ENCODE data around the gene MED15.
"Not testable (repeated sequence)": the region's sequence is repeated elsewhere in the genome, so short reads cannot be mapped to it uniquely, and the experiment has no call there.

The MED15 gene

DNA sequence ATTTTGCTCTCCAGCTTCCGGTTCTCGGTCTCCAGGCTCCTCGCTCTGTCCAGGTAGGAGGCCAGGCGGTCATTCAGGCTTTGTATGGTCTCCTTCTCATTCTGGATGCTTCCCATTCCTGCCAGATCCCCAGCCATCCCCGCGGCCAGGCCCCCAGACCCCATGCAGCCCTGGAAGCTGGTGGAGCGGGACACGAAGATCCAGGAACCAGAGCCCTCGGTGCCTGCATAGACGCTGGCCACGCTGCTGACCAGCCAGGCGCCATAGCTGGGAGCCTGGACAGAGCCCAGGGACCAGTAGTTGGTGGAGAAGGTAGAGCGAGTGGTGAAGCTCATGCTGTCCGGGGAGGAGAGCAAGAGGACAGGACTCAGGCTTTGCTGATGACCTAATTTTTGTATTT is 23.6 kb upstream of the MED15 start:
- DNase-seq = no peak

DNA sequence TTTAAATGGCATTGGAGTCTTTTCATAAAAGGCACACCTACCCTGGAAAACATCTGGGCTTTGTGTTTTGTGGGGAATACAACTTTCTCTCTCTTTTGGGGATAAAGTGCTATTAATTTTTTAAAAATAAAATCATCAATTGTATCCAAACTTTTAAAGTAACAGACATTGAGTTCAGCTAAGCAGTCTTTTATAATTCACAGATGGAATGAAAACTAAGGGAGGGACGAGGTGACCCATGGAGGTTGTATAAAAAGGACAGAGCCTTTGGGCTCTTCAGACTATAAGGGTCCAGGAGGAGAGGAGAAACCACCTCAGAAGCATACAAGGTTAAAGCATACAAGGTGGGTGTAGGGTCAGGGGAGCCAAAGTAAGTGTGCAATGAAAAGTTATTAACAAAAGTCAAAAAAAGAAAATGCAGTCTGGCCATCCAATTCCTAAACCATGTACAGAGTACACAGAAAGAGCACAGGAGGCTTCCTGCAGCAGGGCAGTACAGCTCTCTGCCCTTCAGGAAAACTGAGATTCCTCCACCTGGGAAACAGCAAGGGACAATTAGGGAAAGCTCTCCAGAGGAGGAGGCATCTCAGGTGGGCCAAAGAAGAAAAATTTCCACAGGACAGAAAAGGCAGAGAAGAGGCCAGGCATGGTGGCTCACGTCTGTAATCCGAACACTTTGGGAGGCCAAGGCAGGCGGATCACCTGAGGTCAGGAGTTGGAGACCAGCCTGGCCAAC is 22.3 kb upstream of the MED15 start:
- no peak for DNase-seq

DNA sequence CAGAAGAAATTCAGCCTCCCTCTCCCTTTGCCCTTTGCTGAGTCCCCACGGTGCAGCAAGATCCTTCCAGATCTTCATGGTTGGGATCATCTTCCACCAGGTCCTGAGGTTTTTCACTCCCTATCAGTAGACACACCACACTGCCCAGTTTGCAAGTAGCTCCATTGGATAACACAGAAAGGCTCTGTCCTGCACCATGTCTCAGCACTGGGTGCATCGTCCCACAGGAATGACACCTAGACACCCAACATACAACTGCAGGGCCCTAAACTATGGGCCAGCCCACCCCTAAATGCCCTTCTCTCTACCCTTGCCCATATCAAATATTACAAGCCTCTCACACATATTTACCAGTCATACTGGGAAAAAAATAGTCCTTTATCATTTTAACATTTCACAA is 21.2 kb upstream of the MED15 start:
- no peak for DNase-seq

DNA sequence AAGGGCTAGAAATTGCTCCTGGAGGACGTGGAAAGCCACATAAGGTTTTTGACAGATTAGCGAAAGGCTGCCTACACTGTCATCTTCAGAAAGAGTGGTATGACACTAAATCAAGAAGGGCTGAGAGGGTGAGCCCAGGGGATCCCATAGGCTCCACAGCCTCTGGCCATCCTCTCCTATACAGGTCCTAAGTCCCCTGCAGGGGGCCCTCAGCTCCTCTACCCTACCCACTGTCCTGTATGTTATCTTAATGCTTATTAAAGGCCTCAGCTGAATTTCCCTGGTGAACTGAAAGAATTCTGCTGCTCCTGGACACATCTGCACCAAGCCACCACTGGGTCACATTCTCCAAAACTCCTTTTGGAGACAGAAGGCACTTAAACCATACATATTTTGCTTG is 19.7 kb upstream of the MED15 start:
- no peak for DNase-seq

DNA sequence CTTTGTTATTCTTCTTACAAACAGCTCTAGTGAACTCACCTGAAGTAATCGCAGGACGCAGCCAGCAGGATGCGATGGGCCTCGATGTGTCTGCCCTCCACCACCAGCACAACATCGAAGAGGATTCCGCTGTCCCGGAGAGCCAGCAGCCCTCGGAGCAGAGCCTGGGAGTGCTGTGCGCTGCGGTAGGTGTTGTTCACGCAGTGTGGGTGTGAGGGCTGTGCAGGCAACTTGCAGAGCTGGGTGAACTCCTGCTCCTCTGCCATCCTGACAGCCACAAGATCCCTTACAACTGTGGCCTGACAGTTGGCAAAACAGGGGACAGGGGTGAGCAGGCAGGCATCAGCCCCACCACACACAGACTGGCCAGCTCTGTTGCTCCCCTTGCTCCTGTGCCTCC is 18.5 kb upstream of the MED15 start:
- DNase-seq = no peak

DNA sequence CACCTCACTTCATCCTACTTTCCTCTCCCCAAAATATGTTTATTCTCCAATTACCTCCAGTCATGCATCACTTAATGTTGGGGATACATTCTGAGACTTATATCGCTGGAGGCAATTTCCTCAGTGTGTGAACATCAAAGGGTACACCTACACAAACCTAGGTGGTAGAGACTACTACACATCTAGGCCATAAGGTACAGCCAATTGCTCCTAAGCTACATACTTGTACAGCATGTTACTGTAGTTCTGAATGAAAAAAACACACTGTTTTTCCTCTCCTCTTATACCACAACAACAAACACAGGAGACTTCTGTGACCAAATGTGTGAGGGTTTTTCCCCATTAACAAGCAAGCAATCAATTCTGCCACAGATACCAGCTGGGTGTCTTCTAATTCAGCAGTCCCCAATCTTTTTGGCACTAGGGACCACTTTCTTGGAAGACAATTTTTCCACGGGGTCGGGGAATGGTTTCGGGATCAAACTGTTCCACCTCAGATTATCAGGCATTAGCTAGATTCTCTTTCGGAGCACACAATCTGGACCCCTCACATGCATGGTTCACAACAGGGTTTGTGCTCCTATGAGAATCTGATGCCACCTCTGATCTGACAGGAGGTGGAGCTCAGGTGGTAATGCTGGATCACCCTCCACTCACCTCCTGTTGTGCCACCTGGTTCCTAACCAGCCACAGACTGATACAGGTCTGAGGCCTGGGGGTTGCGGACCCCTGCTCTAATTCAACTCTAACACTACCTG is 17.0 kb upstream of the MED15 start:
- no peak for DNase-seq

DNA sequence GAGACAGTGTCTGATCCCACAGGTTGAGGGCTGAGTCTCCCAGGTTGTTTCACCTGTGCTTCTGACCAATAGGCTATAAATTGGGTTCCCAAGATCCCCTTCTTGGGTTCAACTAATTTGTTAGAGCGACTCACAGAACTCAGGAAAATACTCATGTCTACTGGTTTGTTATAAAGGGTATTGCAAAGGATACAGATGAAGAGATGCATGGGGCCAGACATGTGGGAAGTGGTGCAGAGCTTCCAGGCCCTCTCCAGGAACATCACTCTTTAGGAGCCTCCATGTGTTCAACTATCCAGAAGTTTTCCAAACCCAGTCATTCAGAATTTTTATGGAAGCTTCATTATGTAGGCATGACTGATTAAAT is 16.5 kb upstream of the MED15 start:
- DNase-seq = no peak

DNA sequence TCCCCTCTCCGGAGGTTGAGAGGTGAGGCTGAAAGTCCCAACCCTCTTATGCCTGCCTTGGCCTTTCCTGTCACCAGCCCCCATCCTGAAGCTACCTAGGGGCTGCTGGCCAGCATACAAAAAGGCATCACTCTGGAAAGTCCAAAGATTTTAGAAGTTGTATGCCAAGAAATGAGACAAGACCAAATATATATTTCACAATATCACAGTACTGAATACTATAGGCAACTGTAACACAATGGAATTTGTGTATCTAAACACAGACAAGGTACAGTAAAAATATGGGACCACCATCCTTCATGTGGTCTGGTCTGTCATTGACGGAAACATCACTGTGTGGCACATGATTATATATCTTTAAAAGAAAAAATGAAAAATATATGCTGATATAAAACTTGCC is 16.1 kb upstream of the MED15 start:
- no peak for DNase-seq

DNA sequence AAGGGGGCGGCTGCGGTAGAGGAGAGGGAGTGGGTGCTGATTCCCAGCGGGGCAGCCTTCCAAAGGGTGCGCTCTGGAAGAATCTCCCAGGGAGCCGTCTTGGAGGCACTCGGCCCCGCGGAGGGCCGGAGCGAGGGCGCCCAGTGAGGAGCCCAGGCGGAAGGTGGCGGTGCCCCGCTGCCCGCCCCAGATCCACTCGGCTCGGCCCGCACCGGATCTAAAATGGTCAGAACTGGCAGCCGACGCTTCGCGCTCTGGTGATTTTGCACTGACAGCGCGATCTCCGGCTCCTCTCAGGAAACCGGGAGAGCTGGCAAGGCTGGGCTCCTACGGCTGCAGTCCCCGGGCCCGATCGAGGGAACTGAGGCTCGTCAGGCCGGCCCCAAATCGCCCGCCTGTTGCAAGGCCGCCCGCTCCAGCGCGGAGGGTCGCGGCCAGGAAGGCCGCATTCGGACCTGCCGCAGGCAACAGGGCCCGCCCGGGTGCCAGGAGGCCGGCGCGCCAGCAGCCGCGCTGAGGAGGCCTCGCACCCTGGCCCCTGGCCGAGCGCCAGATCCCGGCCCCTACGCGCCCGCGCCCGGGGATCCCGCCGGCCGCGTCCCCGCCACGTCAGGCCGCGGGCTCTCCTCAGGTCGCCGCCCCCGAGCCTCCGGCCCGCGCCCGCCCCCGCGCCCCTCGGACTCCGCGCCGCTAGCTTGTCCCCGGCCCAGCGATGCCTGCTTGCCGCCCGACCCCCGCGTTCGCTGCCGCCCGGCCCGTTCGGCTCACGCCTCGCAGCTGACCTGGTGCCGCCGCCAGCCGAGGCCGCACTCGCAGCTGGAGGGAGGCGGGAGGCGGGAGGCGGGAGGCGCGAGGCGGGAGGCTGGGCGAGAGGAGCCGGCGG is 12.2 kb upstream of the MED15 start, which contains the start of gene KLHL22:
Gene KLHL22 (minus strand): TSS at position 818 of the 883 bp plus-strand sequence. CDS start 6,584 bp downstream, outside the sequence.
- peak; percentile 36 for DNase-seq

DNA sequence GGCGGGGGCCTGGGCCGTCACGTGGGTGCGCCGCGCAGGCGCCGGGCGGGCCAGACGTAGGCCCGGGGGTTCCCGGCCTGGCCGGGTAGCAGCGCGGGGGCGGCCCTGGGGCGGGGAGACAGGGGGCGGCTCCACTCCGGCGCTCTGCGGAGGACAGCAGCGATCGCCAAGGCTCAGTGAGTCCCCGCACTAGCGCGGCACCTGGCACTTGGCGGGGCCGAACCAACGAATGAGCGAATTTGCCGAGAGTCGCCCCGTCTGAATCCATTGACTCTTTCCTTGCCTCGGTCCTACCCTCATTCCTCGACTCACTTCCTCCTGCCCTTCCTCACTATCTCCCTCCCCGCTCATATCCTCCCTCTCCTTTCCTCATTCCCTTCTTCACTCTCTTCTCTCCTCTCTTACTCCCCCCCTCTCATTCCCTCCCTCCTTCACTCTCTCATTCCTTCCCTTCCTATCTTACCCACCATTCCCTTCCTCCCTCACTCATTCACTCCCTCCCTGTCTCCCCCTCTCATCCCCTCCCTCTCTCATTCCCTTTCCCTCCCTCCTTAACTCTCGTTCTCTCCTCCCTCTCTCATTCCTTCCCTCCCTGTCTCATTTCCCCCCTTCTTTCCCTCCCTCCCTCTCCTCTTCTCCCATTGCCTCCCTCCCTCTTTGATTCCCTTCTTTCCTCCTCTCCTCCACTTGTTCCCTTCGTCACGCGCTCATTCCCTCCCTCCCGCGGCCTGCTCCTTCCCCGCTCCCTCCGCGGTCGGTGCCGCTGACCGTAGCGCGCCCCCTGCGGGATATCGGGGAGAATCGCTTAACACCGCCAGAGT is 11.3 kb upstream of the MED15 start:
- peak; percentile 89 for DNase-seq

DNA sequence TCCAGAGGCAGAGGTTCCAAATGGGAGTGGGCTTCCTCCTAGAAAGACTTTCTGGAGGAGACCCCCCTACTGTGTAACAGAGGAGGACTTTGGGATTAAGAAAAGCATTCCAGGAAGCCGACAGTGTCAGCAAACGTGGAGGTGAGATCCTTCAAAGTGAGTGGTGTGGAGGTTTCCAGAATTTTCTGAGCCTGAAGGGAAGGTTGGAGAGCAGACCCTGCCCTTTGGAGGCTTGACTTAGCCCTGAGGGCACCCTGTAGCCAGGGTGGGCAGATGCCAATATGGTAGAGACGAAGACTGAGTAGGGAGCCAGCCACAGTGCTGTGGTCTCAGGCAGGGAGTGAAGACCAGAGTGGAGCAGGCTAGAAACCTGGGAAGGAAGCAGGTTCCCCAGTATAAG is 10.0 kb upstream of the MED15 start:
- no peak for DNase-seq

DNA sequence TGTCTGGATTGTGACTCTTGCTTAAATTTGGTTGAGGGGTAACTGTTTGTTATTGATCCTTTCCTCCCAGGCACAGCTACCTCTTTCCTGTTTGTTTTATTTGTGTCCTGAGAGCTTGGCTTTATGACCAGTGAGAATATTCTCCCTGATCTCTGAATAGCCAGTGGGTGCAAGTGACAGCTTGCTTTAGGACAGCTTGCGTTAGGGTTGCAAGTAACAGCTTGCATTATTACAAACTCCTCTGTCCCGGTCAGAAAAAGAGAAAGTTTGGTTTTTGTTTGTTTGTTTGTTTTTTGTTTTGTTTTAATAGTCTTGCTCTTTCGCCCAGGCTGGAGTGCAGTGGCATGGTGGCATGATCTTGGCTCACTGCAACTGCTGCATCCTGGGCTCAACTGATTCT is 8.5 kb upstream of the MED15 start:
- no peak for DNase-seq

DNA sequence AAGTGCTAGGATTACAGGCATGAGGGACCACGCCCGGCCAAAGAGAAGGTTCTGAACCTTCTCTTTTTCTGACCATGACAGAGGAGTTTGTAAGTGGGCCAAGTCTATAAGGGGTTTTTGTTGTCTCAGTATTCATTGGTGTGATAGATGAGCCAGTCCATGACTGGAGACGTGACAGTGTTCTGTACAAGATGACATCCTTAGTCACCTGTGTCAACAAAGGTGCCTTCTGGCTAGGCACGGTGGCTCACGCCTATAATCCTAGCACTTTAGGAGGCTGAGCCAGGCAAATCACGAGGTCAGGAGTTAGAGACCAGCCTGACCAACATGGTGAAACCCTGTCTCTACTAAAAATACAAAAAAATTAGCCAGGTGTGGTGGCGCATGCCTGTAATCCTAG is 7.6 kb upstream of the MED15 start:
- DNase-seq = no peak

DNA sequence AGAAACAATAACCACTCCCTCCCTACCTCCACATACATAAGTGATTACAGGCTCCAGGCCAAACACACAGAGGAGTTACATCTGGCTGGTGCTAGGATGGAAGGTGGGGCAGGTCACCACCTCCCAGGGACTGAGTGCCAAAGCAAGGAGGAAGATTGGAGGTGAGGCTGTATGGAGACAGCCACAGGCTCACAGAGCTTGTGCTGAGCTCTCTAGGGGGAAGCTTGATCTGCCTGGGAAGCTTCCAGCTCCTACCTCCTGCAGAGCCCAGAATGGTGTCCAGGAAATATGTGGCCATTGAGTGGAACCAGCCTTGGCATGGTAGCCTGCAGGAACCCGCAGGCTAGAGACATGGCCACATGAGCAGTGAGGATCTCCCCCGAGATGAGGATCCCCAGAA is 3.6 kb upstream of the MED15 start:
- no peak for DNase-seq

DNA sequence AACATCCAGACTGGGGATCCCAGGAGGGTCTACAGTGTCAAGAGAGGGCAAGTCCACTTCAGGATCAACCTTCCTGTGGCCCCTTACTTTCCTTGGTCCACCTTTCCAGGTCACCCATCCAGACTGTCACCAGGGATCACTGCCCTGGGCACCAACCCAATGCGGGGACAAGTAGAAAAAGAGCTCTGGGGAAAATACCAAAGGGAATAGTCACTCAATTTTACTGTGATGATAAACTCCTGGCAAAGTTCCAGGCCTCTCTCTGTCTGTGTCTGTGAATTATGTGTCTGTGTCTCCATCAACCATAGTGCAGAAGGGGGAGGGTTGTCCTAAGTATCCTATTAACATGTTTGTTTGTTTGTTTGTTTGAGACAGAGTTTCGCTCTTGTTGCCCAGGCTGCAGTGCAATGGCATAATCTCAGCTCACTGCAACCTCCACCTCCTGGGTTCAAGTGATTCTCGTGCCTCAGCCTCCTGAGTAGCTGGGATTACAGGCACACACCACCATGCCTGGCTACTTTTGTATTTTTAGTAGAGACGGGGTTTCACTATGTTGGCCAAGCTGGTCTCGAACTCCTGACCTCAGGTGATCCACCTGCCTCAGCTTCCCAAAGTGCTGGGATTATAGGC is 3.0 kb upstream of the MED15 start:
- not testable (repeated sequence) for DNase-seq

DNA sequence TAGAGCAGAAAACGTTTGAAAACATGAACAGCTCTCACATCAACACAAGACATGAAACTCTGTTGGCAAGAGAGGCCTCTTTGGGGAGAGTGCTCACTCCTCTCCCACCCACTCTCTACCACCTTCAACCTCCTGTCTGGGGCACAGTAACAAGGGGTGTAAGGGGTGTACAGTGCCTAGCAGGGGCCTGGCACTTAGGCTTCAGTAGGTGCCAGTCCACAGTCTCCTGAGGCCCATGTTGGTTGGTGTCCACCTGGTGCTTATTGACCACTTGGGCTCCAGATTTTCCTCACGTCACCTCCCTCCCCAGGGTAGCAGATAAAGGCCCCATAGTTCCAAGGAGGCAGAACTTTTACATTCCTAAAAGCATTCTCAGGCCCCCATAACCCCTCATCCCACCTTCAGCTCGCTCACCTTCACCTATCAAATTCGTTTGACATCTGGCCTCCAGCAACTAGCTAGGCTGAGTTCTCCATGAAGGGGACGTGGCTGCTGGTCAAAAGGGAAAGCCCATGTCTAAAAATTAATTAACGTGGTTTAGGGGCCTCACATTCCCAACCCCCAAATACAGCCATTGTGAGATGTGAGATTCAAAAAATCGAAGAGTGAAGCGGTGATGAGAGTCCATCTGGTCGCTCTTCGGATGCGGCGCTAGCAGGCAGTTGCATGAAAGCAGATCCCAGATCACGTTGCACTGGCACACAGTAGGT is 712 bp upstream of the MED15 start:
- DNase-seq = no peak

DNA sequence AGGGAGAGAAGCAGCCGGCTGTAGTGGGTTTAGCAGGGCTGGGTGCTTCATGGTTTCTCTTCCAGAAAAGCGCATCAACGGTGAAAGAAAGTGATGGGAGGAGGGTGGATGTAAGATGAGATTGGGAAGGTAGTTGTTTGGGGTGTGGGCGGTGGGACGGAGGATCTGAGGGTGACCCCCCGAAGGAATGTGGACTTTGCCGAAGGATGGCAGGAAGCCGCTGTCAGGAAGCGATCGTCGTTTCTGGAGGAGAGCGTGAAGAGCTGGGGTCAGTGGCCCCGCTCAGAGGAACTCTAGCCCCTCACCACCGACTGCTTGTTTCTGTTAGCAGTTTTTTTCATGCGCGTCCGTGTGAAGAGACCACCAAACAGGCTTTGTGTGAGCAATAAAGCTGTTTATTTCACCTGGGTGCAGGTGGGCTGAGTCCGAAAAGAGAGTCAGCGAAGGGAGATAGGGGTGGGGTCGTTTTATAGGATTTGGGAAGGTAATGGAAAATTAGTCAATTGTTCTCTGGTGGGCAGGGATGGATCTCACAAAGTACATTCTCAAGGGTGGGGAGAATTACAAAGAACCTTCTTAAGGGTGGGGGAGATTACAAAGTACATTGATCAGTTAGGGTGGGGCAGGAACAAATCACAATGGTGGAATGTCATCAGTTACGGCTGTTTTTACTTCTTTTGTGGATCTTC is 801 bp downstream of the MED15 start:
- not testable (repeated sequence) for DNase-seq

DNA sequence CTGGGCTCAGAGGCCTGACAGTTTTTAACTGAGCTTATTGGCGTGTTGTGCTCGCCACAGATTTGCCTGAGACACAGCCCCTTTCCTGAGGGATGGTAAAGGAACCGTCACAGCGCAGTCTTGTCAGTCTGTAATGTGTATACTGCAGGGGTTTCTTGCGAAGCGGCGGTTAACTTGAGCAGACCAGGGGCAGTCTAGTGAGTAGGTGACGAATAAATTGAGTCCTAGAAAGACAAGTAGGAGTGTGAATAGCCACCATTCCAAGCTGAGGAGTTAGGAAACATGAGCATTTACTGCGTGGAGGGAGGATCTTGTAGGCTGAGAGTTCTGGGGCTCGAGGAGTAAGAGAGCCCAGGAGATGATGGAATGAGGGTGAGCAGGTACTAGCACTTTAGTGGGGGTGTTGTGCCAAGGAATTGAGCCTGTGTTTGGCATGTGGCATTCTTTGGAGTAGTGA is 1.4 kb downstream of the MED15 start:
- DNase-seq = no peak

DNA sequence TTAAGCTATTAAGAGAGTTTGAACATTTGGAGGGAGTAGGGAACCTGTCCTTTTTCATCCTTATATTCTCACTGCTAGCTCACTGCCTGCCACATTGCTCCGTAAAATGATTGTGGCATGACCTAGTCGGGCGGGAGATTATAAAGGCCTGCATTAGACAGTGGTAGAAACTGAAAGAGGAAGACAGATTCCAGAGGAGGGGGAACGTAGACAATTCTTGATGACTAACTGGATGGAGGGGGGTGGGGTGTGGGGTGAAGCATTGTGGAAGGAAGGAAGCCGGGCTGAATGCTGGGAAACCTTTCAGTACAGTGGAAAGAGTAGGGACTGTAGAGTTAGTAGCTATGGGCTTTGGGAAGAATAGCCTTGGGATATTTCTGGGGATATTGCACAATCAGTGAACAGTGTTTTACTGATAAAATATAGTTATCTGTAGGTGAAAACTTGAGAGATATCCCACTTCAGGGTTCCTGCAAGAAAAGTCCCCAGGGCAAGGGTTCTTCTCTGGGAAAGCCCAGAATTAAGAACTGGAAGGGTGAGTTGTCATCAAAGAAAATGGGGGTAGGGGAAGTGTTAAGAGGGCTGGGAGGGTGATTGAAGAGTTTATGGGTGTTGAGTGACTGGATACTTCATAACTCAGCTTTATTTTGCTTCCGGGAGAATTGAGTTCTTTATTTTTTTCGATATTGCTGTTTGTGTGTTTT is 2.1 kb downstream of the MED15 start:
- no peak for DNase-seq
